Measurements from ENCODE around the gene SCAANT1.

Gene SCAANT1

DNA sequence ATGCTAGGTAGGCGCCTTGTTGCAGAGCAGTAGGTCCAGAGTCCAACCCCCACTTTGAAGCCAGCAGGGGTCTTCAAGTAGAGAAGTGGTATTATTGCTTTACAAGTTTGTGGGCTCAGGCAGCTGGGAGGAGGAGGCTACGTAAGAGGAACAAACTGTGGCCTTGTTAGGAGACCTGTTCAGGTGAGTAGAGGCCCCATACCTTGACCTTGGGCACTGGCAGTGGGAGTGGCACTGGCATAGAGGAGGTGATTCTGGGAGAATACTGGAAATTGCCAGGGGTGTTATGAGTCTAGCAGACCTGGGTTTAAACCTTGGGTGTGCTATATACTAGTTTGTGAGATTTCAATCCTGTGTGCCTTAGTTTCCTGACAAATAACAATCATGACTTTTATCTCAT, 34.6 kb upstream of the SCAANT1 start:
- Histone ChIP-seq H3F3A (ENCODE audit: insufficient read depth, low read length) (no peaks in the 10 kb centered on the region), H3K79me2 (ENCODE audit: insufficient read depth, low read length) (peaks cover 6% of the 10 kb centered on the region; the same call in 1 of the 2 replicates), H3K36me3 (ENCODE audit: insufficient read depth, low read length) (peaks cover 21% of the 10 kb centered on the region; the same call in 1 of the 2 replicates), H3K27me3 (ENCODE audit: insufficient read depth, low read length) (no peaks in the 10 kb centered on the region), H2AFZ (ENCODE audit: low read length) (no peak overlapping the region), H4K20me1 (ENCODE audit: insufficient read depth, low read length) (no peaks in the 10 kb centered on the region), H3K9me3 (ENCODE audit: low read length) (no peaks in the 10 kb centered on the region), H3K9me2 (ENCODE audit: low read depth, low read length) (no peaks in the 10 kb centered on the region), H3K4me1 (ENCODE audit: insufficient read depth, low read length, severe bottlenecking) (no peaks in the 10 kb centered on the region), H3K4me3 (ENCODE audit: low read depth, low read length, poor library complexity, severe bottlenecking) (no peak overlapping the region), H3K4me2 (ENCODE audit: low read length) (no peak overlapping the region), H3K9ac (ENCODE audit: low read length) (no peak overlapping the region), H3K27ac (ENCODE audit: low read depth, low read length, poor library complexity, severe bottlenecking) (no peak overlapping the region)
- TF ChIP-seq, protein P1, sequence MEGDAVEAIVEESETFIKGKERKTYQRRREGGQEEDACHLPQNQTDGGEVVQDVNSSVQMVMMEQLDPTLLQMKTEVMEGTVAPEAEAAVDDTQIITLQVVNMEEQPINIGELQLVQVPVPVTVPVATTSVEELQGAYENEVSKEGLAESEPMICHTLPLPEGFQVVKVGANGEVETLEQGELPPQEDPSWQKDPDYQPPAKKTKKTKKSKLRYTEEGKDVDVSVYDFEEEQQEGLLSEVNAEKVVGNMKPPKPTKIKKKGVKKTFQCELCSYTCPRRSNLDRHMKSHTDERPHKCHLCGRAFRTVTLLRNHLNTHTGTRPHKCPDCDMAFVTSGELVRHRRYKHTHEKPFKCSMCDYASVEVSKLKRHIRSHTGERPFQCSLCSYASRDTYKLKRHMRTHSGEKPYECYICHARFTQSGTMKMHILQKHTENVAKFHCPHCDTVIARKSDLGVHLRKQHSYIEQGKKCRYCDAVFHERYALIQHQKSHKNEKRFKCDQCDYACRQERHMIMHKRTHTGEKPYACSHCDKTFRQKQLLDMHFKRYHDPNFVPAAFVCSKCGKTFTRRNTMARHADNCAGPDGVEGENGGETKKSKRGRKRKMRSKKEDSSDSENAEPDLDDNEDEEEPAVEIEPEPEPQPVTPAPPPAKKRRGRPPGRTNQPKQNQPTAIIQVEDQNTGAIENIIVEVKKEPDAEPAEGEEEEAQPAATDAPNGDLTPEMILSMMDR (IDR thresholded peaks at IDR 0.05; ENCODE audit: low read length), result no peak
- no peak for TF ChIP-seq EZH2 (IDR thresholded peaks at IDR 0.05; ENCODE audit: borderline replicate concordance, low read length)

DNA sequence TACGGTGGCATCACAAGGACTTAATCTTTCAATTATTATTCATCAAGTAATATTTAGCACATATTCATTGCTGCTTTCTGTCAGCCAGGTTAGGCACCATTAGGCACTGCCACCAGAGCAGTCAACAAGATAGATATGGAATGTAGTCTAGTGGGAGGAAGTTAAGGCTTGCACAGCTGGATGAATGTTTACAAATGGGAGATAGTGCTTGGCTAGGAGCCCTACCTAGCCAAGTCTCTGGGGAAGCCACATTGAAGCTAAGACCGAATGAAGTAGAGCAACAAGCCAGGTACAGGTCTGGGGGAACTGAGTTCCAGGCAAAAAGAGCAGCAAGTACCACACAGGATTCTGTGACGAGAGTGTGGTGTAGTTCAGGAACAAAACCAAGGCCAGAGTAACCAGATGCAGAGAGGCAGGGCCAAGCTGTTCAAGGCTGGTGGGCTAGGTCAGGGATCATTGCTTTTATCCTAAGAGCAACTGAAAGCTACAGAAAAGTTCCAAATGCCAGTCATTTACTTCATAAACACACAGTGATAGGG, 33.4 kb upstream of the SCAANT1 start:
- no peaks in the 10 kb centered on the region for H4K20me1 ChIP-seq (ENCODE audit: insufficient read depth, low read length)

GRCh38 chr3:63943678-63944077, 31.5 kb upstream of the SCAANT1 start:
- TF ChIP-seq, protein P1 (IDR thresholded peaks at IDR 0.05; ENCODE audit: low read length), result no peak
- no peak for TF ChIP-seq EZH2 (IDR thresholded peaks at IDR 0.05; ENCODE audit: borderline replicate concordance, low read length)
- no peaks in the 10 kb centered on the region for H3F3A ChIP-seq (ENCODE audit: insufficient read depth, low read length)
- H3K9ac ChIP-seq (ENCODE audit: low read length), result no peak overlapping the region
- no peak overlapping the region for H3K27ac ChIP-seq (ENCODE audit: low read depth, low read length, poor library complexity, severe bottlenecking)
- H3K9me2 ChIP-seq (ENCODE audit: low read depth, low read length), result no peaks in the 10 kb centered on the region
- H3K27me3 ChIP-seq (ENCODE audit: insufficient read depth, low read length), result no peaks in the 10 kb centered on the region
- H3K79me2 ChIP-seq (ENCODE audit: insufficient read depth, low read length), result peaks cover 22% of the 10 kb centered on the region
- H3K4me3 ChIP-seq (ENCODE audit: low read depth, low read length, poor library complexity, severe bottlenecking), result no peak overlapping the region
- H3K36me3 ChIP-seq (ENCODE audit: insufficient read depth, low read length), result peaks cover 42% of the 10 kb centered on the region
- no peaks in the 10 kb centered on the region for H3K4me1 ChIP-seq (ENCODE audit: insufficient read depth, low read length, severe bottlenecking)
- no peaks in the 10 kb centered on the region for H4K20me1 ChIP-seq (ENCODE audit: insufficient read depth, low read length)
- H2AFZ ChIP-seq (ENCODE audit: low read length), result no peak overlapping the region
- H3K9me3 ChIP-seq (ENCODE audit: low read length), result no peaks in the 10 kb centered on the region
- no peak overlapping the region for H3K4me2 ChIP-seq (ENCODE audit: low read length)

More for the DNA sequence above, 33.4 kb upstream of the SCAANT1 start:
- TF ChIP-seq, protein P1 (IDR thresholded peaks at IDR 0.05; ENCODE audit: low read length), result no peak
- TF ChIP-seq EZH2 (IDR thresholded peaks at IDR 0.05; ENCODE audit: borderline replicate concordance, low read length), result no peak
- Histone ChIP-seq H3K9me3 (ENCODE audit: low read length) (no peaks in the 10 kb centered on the region), H3K4me3 (ENCODE audit: low read depth, low read length, poor library complexity, severe bottlenecking) (no peak overlapping the region), H3K4me2 (ENCODE audit: low read length) (no peak overlapping the region), H3K27ac (ENCODE audit: low read depth, low read length, poor library complexity, severe bottlenecking) (no peak overlapping the region), H2AFZ (ENCODE audit: low read length) (no peak overlapping the region), H3K27me3 (ENCODE audit: insufficient read depth, low read length) (no peaks in the 10 kb centered on the region), H3K36me3 (ENCODE audit: insufficient read depth, low read length) (peaks cover 26% of the 10 kb centered on the region; the same call in 1 of the 2 replicates), H3K9ac (ENCODE audit: low read length) (no peak overlapping the region), H3K79me2 (ENCODE audit: insufficient read depth, low read length) (peaks cover 13% of the 10 kb centered on the region), H3K4me1 (ENCODE audit: insufficient read depth, low read length, severe bottlenecking) (no peaks in the 10 kb centered on the region), H3F3A (ENCODE audit: insufficient read depth, low read length) (no peaks in the 10 kb centered on the region), H3K9me2 (ENCODE audit: low read depth, low read length) (no peaks in the 10 kb centered on the region)
